Uterus (tissue), 2 donors: Measurements from ENCODE around the gene BAHD1.
A peak's percentile ranks its signal among the peaks of the same experiment; 100 is the strongest.

ENCODE experiments used
- POLR2A ChIP-seq, 2 donors: fragments of 450-650 bp; IDR thresholded peaks; one replicate each; pipeline ENCODE4 v1.6.1; 2016; ENCODE audit warnings: antibody characterized with exemption in 2 of 2, mild to moderate bottlenecking in 1 of 2, moderate library complexity in 1 of 2
- TF ChIP-seq, protein P1 (sequence below), 4 experiments: fragments of 200-600 bp in 2 of 4; fragments of 450-650 bp in 2 of 4; sonication (generic) in 2 of 4; IDR thresholded peaks; one replicate each; pipeline ENCODE4 v1.5.1; 2016 to 2019; ENCODE audit warnings: antibody characterized with exemption in 4 of 4, mild to moderate bottlenecking in 2 of 4, moderate library complexity in 1 of 4

GRCh38 chr15:40470423-40471104 lies 29.8 kb downstream of the BAHD1 start, which contains the start of gene CHST14:
- peak in 1 of 2 donors; percentile 39 for TF ChIP-seq POLR2A (IDR thresholded peaks at IDR 0.05)
- TF ChIP-seq, protein P1, sequence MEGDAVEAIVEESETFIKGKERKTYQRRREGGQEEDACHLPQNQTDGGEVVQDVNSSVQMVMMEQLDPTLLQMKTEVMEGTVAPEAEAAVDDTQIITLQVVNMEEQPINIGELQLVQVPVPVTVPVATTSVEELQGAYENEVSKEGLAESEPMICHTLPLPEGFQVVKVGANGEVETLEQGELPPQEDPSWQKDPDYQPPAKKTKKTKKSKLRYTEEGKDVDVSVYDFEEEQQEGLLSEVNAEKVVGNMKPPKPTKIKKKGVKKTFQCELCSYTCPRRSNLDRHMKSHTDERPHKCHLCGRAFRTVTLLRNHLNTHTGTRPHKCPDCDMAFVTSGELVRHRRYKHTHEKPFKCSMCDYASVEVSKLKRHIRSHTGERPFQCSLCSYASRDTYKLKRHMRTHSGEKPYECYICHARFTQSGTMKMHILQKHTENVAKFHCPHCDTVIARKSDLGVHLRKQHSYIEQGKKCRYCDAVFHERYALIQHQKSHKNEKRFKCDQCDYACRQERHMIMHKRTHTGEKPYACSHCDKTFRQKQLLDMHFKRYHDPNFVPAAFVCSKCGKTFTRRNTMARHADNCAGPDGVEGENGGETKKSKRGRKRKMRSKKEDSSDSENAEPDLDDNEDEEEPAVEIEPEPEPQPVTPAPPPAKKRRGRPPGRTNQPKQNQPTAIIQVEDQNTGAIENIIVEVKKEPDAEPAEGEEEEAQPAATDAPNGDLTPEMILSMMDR (IDR thresholded peaks at IDR 0.05): peak in 1 of 4 experiments; percentile 8
